Stimulated activated naive CD8-positive, alpha-beta T cell treated with anti-CD3 and anti-CD28 coated beads, Interleukin-15, Interleukin-2, amounts not matched to agents 100 U/mL and 50 U/mL, for 24 hours (primary cell): ENCODE data around the gene RTN4R.
"Not testable (repeated sequence)": the region's sequence is repeated elsewhere in the genome, so short reads cannot be mapped to it uniquely, and the experiment has no call there.

Experiments used
- ATAC-seq: fragments of 150-1000 bp; cut with Tn5 transposase; one replicate; pipeline ENCODE4 v1.10.0; 2021
- DNase-seq: peaks from one replicate; pipeline ENCODE4 v3.0.0; 2021

The RTN4R gene

GRCh38 chr22:20305894-20306645 lies 38.0 kb upstream of the RTN4R start:
- ATAC-seq = peak; percentile 29

GRCh38 chr22:20305230-20305893 lies 37.2 kb upstream of the RTN4R start:
- not testable (repeated sequence) for DNase-seq
- ATAC-seq = peak; percentile 29

More at GRCh38 chr22:20305894-20306645, 38.0 kb upstream of the RTN4R start:
- no peak for DNase-seq

- no peak for DNase-seq
Observed at GRCh38 chr22:20304646-20305045, 36.5 kb upstream of the RTN4R start.

GRCh38 chr22:20303229-20303534 lies 35.1 kb upstream of the RTN4R start:
- ATAC-seq, DNase-seq: not testable (repeated sequence)

More at GRCh38 chr22:20304646-20305045, 36.5 kb upstream of the RTN4R start:
- no peak for ATAC-seq

GRCh38 chr22:20302438-20303228 lies 34.5 kb upstream of the RTN4R start:
- no peak for DNase-seq

GRCh38 chr22:20299746-20300136 lies 31.6 kb upstream of the RTN4R start:
- no peak for DNase-seq
- ATAC-seq = peak; percentile 22

More at GRCh38 chr22:20302438-20303228, 34.5 kb upstream of the RTN4R start:
- ATAC-seq = no peak

GRCh38 chr22:20298803-20299745 lies 31.0 kb upstream of the RTN4R start:
- DNase-seq = peak; percentile 90
- peak; percentile 91 for ATAC-seq

GRCh38 chr22:20298110-20298802 lies 30.1 kb upstream of the RTN4R start:
- ATAC-seq = no peak
- DNase-seq = no peak

- ATAC-seq (no peak), DNase-seq (no peak)
Observed at GRCh38 chr22:20297414-20298109, 29.4 kb upstream of the RTN4R start.

- no peak for DNase-seq
- no peak for ATAC-seq
Observed at GRCh38 chr22:20296598-20296997, 28.5 kb upstream of the RTN4R start.

GRCh38 chr22:20295262-20296064 lies 27.3 kb upstream of the RTN4R start:
- no peak for ATAC-seq
- DNase-seq = no peak

GRCh38 chr22:20292673-20293232 lies 24.6 kb upstream of the RTN4R start:
- DNase-seq = no peak
- no peak for ATAC-seq

- no peak for DNase-seq
- no peak for ATAC-seq
Observed at GRCh38 chr22:20292108-20292507, 24.0 kb upstream of the RTN4R start.

- no peak for DNase-seq
- ATAC-seq = no peak
Observed at GRCh38 chr22:20291604-20292063, 23.5 kb upstream of the RTN4R start.

- no peak for ATAC-seq
- DNase-seq = no peak
Observed at GRCh38 chr22:20291249-20291586, 23.1 kb upstream of the RTN4R start.

- ATAC-seq (no peak), DNase-seq (no peak)
Observed at GRCh38 chr22:20290578-20291248, 22.6 kb upstream of the RTN4R start.

GRCh38 chr22:20290045-20290392 lies 21.9 kb upstream of the RTN4R start:
- DNase-seq = no peak

GRCh38 chr22:20289182-20290044 lies 21.3 kb upstream of the RTN4R start:
- not testable (repeated sequence) for ATAC-seq, DNase-seq

More at GRCh38 chr22:20290045-20290392, 21.9 kb upstream of the RTN4R start:
- ATAC-seq = no peak
